Inflammatory macrophage treated with lipopolysaccharide for 1 hour (primary cell): Measurements from ENCODE around the gene MGLL.

ENCODE experiments used
- DNase-seq, 2 donors: peaks; one replicate each; pipeline ENCODE4 v3.0.0-alpha.2; 2020 to 2022

Gene MGLL

DNA sequence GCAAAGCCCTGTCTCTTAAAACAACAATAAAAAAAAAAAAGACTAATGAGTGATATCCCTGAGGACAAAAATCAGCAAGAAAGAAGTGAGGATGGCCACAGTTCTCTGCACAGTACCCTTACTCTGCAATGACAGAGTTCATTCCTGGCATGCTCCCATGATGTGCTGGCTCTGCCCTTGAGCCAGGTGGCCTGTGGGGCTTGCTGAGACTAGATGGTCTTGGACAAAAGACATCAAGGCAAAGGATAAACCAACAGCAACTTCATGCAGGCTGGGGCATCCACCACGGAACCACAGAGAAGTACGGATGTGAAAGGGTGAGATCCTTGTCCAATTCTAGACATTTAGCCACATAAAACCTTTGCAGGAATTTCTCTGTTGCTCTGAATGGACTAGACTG, 12.7 kb downstream of the MGLL start:
- no peak for DNase-seq

DNA sequence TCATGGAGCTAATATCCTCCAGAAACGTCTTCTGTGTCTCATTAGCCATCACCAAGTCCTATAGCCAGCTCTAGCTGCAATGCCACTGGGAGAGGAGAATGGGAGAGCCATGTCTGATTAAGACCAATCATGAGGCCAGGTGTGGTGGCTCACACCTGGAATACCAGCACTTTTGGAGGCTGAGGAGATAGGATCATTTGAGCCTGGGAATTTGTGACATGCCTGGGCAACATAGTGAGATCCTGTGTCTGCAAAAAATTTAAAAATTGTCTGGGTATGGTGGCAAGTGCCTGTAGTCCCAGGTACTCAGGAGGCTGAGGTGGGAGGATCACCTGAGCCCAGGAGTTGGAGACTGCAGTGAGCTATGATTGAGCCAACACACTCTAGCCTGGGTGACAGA, 13.1 kb downstream of the MGLL start:
- no peak for DNase-seq

DNA sequence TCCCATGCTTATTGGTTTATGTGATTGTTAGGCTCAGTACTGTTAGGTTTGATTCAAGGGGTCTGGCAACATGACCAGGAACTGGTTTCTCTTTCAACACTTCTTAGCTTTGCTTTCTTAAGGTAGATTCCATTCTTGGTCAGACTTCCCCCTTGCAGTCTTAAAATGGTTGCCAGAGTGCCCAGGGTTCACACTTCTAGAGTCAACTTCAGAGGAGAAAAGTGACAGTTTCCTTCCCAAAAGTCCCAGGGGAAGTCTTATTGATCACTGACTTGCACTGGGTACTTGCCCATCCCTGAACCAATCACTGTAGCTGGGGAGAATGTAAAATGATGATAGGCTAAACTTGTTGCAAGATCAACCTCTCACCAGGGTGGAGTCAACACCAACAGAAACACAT, 14.1 kb downstream of the MGLL start:
- DNase-seq, result peak; percentile 41 to 85

- DNase-seq, result no peak
These were observed 17.1 kb downstream of the MGLL start for GRCh38 chr3:127805026-127805753.

DNA sequence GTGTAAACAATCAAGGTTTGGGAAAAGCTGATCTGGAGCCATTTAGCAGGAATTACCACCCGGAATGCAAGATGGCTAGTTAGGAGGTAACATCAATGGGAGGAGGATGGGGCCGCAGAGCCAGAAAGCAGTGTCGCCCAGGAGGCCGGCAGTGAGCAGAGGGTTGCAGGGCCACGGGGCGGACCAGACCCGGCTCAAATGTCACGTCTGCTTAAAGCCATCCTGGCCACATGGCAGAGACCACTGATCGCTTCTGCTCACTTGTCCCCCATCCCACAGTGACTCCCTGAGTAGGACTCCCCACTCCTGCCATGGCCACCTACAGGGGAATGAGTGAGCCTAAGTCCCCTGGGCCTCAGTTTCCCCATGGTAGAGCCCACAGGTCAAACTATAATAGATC, 18.2 kb downstream of the MGLL start:
- no peak for DNase-seq

DNA sequence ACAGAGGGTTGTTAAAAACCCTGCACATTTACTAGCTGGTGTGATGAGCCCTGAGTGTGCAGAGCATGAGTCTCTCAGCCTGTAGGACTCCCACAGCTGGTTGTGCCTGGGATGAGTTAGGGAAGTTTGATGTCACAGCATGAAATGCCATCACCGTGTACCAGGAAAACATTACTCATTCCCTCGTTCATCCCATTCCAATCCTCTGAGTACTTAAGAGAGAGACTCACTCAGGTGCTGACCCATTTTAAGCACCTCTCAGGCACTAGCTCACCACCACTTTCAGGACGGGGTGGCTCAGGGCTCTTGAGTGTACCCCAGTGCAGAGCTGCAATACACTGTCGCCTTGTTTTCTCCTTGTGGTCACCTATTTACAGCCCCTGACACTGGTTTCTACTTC, 18.7 kb downstream of the MGLL start:
- no peak for DNase-seq

GRCh38 chr3:127802606-127803005, 19.7 kb downstream of the MGLL start:
- DNase-seq, result no peak

DNA sequence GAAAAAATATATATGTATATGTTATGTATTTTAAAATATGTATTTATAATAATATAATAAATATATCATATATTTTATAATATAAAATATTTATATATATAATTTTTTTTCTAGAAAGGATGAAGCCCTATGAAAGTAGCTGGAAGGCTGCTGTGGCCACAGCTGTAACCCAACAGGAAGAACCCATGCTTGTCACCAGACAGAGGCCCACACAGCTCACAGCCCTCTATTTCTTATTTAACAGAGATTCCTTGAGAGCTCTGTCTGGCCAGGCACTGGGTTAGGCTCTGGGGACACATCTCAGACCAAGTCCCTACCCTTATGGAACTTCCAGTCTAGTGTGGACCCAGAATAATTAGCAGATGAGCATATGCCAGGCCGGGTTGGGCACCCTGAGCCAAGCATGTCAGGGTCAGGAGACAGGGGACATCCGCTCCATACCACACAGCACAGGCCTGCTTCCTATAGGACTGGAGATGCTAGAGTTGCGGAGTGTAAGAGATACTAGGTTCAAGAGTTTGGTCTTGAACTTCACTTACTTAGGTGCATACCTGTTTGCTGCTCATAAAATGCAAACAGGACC, 20.5 kb downstream of the MGLL start:
- no peak for DNase-seq

DNA sequence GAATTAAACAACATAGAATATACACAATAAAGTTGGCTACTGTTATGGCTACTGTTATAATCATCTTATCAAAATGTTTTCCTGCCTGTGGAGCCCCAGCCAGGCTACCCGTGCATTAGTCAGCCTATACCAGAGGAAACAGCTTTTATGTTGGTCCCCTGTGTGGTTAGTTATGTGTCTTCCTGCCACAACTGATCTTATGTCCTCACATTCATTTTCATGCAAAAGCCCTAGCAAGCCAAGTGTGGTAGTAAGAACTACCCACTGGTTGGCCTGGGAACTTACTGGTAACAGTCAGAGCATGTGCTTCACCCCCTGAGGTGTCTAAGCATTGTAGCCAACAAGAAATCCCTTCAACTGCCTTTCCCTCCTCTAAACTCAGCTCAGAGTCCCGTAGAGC, 21.8 kb downstream of the MGLL start:
- no peak for DNase-seq

DNA sequence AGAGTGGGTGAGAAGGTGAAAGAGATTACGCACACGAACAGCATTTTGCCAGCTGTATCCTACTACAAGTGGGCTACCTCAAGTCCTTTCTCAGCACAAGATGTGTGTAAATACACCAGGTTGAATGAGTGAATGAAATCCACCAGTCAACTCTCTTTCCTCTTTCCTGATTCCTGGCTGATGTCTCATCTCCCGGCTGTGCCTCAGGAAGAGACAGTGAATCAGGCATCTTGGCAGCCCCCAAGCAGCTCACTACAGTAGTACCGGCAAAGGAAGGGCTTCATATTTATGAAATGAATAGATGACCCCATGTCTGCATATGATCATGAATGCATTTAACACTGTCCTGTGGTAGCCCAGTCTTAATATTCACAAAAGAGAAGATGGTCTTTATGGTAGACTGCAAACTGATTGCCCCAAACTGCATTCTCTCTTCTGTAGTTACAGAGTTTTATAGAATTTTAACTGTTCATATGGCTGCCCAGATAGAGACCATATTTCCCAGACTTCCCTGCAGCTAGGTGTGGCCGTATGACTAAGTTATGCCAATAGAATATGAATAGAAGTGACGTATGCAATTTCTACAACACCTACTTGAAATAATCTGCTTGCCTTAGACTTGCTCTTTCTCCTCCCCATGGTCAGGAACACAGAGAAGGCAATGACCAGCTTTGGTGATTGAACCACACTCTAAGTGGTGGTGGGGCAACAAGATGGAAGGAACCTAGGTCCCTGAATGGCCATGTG, 22.7 kb downstream of the MGLL start:
- DNase-seq, result no peak

DNA sequence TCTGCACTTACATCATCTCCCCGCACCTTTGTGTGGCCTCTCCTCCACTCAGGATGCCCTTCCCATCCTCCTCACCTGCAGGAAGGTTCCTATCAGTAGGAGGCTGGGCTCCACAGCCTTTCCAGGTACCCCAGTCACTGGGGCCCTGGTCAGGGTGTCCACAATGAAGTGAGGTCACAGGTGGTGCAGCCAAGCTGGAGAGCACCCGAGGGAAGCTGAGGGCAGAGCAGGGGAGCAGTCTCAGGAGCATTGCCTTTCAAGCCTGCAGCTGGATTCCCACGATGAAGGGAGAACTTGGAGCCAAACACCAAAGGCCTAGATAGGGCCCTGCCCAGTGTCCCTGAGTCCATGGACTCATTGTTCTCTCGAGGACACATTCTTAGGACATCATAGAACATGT, 23.6 kb downstream of the MGLL start:
- DNase-seq, result no peak

GRCh38 chr3:127796831-127797150, 25.5 kb downstream of the MGLL start:
- DNase-seq, result no peak

DNA sequence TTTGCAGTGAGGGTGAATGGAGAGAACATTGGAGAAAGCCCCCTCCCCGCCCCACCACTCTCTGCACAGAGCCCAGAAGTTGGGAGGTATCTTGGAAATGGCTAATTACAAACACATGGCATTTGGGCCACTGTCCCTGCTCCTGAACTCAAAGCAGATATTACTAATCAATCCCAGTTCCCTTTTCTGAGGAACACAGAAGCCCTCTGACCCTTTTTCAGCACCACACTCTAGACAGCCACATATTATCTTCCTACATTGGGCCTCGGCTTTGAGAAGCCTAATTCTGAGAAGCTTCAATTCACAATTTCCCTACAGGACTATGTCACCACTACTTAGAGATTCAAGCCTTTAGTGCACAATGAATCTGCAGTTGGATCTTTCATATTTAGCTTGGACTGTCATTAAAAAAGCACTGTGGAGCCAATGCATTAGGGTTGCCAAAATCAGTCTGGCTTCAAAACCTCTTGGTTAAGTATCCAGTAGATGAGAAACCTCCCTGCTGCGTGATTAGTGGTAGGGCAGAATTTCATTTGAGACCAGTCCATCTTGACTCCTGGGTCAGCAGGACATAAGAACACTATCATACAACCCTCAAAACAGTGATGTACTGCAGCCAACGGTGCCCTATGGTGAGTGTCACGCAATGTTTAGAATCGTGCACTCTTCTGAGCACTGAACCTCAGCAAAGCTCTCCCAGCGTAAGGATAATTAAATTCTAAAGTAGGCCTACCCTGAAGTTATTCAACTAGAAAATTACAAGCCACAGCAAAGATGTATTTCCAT, 26.1 kb downstream of the MGLL start:
- no peak for DNase-seq

DNA sequence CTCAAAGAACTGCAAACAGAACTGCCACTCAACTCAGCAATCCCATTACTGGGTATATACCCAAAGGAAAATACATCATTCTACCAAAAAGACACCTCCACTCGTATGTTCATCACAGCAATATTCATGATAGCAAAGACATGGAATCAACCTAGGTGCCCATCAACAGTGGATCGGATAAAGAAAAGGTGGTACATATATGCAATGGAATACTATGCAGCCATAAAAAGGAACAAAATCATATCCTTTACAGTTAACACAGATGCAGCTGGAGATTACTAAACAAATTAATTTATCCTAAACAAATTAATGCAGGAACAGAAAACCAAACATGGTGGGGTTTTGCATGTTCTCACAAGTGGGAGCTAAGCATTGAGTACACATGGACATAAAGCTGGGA, 27.3 kb downstream of the MGLL start:
- no peak for DNase-seq

DNA sequence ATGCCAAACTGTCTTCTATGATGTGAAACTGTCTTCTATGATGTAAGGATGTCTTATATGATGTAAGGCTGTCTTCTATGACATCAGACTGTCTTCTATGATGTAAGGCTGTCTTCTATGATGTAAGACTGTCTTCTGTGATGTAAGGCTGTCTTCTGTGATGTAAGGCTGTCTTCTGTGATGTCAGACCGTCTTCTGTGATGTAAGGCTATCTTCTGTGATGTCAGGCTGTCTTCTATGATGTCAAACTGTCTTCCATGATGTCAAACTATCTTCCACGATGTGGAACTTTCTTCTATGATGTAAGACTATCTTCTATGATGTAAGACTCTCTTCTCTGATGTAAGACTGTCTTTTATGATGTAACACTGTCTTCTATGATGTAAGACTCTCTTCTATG, 27.9 kb downstream of the MGLL start:
- peak in 1 of 2 donors; percentile 39 for DNase-seq

- no peak for DNase-seq
These were observed 29.6 kb downstream of the MGLL start for GRCh38 chr3:127792541-127793292.

GRCh38 chr3:127791221-127791913, 30.9 kb downstream of the MGLL start:
- DNase-seq, result no peak

DNA sequence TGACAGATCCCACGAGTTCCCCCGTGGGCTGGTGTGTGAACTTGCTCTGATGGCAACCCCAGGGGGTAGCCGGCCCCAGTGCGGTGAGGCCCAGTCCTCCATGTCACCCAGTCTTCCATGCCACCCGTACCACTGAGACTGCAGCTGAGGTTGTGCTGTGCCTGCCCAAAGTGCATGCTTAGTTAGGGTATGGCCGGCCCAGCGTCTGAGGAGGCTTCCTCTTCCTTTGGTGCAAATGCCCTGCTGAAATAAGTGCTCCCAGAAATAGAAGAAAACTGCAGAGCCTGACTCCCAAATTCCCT, 31.5 kb downstream of the MGLL start:
- no peak for DNase-seq

DNA sequence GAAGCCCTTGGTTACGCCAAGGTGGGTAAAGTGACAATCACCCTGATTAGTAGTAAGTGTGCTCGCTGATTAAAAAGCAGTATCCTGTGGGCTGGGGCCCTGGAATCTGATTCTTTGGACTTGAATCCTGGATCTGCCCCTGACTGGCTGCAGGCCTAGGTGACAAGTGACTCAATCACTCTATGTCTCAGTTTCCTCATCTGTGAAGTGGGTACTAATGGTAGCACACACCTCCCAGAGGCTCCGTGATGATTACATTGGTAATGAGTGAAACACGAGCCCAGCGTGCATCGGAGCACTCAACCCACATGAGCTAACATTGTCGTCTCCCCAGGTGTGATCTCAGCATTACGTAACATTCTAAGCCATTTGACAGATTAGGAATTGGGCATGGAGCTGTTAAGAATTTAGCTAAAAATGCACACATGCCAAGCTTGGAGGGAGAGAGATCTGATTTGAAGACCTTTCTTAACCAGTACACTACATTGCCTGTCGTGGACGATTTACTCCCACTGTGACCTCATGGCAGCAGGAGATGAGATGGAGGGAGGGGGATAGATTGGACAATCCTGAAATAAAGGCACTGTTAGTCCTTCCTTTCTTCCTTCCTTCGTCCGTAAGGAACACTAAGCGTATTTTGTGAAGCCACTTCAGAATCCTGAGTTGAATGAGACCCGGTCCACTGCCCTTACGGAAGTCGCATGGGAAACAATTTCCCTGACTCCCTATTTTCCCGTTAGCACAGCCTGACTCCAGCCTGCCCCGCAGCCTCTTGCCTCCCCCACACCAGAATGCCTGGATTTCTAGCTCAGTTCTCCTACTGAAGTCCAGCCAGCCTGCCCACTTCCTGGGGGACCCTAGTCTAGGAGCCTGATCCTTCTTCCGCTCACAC, 32.1 kb downstream of the MGLL start:
- DNase-seq, result no peak

- no peak for DNase-seq
These were observed 33.3 kb downstream of the MGLL start for GRCh38 chr3:127789051-127789450.

DNA sequence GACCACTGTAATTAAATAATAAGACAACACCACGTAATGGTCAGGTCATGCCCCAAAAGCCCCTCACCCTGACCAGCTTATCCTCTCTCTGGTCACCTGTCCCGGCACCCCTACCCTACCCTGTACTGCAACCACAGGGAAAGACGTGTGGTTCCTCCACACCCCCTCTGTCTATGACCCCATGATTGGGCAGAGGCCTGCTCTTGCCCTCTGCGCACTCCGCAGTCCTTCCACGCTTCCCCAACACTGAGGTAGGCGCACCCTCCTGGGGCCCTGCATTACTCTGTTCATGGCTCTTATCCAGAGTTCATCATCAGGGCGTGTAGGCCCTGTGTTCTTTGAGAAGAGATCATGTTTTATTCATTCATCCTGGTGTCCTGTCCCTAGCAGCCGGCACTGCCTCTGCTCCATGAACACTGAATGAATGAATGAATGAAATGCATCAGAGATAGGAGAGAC, 33.8 kb downstream of the MGLL start:
- DNase-seq, result no peak
